RPMI7951 (cell line): ENCODE data around the gene PPP1R11. TPM values are rescaled to one million over a fixed set of nuclear protein-coding genes. Genes with fewer than 3 reads are reported as not detected.
"Not testable (repeated sequence)": the region's sequence is repeated elsewhere in the genome, so short reads cannot be mapped to it uniquely, and the experiment has no call there.

Experiments
- DNase-seq: peaks from one replicate; pipeline ENCODE4 v3.0.0-alpha.2; 2012; ENCODE audit warnings: low read depth
- total RNA-seq: library from RNA; depleted of rRNA; stranded (reverse); fragments of >200 nt; shearing (Covaris generic); gene quantifications from 2 replicates; pipeline ENCODE4 v1.2.3, GENCODE V29; 2014

The PPP1R11 gene
- total RNA-seq, 1 experiment from 2014 or later = 65.7 TPM

- no peak for DNase-seq
Measured at GRCh38 chr6:30097902-30098768, 31.1 kb downstream of the PPP1R11 start.

- DNase-seq = no peak
Measured at GRCh38 chr6:30100154-30100553, 33.2 kb downstream of the PPP1R11 start.

DNA sequence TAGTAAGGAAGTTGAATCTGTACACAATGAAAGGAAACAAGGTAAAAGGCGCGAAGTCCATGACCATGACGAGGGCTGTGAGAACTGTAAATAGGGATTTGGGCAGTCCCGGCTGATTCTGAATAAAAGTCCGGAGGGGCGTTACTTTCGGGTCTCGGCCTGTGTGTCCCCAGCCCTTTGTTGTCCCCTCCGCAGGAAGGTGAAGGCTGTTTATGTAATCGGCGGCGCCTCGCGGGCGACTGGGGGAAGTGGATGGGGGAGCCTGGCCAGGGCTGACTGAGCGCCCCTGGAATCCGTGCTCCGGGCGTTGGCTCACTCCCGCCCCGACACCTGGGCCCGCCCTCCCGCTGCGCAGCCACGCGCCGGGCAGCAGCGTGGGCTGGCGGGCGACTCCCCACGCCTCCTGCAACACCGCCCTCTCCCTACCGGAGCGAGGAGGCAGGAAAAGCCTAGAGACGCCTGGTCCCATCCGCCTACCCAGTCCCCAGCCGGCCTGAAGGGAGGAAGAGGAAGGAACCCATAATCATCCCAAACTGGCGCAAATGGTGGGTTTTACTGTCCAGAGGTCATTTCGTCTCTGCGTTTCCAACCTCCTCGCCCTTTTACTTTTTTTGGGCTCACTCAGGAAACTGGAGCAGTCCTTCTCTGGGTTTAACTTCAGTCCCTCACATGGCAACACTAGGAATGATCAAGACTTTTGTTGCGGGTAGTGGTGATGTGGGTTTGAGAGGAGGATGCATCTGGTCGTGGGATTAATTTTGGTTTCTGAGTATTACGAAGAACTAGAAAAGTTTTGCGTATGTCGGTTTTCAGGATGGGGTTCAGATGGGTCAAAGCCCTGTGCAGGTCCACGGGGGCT is 33.8 kb downstream of the PPP1R11 start:
- peak; percentile 36 for DNase-seq

DNA sequence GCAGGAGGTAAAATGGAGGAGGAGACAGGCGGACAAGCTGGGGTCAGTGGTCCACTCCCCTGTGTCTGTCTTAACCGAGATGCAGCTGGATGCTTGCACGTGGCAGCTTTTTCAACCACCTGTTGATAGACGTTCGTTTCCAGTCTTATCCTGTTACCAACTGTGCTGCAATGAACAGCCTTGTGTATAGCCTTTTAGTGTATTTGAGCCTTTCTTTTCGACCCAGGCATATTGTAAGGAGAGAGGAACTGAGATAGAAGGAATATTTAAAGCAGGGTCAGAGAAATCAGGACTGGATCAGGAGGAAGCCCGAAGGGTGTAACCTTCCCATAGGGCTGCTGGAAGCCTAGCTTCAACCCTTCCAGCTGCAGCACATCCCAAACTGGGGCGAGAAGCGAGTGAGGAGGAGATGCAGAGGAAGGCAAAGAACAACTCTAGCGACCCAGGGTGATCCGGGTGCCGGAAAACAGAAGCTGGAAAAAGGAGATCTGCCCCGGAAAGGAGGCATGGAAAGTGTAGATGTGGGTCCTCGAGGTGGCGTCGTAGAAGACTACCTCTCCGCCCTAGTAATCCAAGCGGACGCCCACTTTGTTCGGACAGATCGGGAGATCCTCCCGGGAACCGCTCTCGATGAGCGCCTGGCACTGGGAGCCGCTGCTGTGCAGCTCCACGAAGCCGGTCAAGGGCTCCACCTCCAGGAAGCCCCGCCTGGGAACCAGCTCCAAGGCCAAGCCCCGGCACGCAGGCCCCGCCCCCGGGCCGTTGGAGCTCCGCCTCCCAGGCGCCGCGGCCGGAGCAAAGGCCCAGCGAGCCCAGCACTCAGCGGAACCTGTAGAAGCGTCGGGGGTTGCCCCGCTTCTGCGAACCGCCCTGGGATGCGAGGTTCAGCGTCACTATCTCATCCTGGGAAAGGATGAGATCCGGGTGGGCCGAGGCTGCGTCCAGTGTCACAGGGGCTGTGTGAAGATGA is 34.7 kb downstream of the PPP1R11 start:
- DNase-seq = peak; percentile 89

DNA sequence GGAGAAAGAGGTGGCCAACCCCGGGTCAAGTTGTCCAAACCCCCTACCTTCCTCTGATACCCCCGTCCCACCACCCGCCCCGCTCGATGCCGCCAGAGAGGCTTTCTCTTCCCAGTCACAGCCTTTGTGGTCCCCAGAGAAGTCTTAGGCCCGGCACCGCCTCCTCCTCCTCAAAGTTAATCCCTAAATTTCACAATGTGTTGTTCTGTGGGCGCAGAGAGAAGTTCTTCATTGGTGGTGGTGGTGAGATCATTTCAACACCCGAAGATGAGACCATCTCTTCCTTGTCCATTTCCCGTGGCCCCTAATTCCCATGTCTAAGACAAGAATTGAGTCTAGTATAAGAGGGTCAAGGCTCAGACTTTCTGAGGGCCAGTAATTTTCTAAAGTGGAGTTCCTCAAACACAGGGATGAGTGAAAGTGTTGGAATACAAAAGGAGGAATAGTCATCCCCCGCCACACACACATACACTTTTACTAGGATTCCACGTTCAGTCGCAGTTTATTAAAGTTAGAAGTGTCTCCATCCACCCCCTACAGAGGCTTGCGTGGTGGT is 35.5 kb downstream of the PPP1R11 start:
- no peak for DNase-seq

- DNase-seq = peak; percentile 86
Measured at GRCh38 chr6:30102970-30103871, 36.2 kb downstream of the PPP1R11 start.

- DNase-seq = no peak
Measured at GRCh38 chr6:30103872-30104179, 36.8 kb downstream of the PPP1R11 start.

DNA sequence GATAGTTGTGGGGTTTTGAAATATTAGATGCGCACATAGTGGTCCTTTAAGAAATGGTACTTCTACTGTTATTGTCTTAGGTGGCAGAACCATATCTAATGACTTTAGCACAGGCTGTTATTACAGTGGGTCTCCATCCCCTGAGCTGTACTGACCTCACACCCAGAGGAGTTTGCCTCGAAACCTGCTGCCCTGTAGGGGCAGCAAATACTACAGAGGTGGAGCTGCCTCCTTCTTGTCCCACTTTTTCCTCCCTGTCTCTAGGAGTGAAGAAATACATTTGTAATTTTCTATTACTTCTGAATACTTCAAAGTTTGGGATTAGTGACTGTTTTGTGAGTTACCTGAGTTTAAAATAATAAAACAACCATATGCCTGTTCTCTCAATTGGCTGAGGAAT is 37.7 kb downstream of the PPP1R11 start:
- no peak for DNase-seq

DNA sequence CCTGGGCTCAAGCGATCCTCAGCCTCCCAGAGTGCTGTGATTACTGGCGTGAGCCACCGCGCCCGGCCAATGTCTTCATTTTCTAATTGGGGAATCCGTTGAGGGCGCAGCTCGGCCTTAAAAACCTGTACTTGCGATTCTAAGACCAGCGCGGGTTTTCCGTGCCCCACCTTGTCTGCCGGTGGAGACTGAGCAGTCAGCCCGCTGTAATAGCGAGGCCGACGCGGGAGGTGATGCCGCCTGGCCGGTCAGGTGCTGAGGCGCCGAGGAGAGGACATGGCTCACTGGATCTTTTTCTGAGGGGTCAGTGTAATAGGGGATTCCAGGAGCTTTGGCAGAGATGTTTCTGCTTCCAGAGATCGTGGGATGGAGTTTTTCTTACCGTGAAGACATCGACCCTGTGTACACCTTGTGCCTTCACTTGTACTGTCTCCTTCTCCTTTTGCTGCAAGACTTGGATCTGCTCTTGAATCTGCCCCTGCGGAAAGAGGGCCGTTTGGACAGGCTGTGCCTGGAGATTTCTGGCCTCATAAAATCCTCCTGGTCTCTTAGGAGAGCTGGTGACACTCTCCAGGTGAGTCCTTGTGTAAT is 44.4 kb downstream of the PPP1R11 start:
- DNase-seq = no peak

DNA sequence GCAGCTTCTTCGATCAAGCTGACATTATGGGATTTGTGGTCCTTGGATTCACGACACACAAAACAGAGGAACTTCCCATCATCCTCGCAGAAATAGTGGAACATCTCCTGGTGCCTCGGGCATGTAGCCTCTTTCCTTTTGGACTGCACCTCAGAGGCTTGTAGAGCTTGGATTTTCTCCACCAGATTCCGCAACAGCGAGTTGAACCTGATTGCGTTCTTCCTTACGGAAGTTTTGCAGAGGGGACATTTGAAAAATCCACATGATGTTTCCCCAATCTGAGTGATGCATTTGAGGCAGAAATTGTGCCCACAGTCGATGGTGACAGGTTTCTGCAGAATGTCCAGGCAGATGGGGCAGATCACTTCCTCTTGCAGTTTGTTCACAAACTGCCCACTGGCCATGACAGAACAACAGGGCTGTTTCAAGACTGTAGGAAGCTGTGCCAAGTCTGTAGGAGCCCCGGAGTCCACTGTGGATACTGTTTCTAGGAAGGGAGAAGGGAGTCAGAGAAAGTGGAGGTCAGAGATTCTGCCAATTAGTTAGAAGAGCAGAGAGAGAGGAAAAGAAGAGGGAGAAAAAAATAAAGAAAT is 45.5 kb downstream of the PPP1R11 start:
- no peak for DNase-seq

DNA sequence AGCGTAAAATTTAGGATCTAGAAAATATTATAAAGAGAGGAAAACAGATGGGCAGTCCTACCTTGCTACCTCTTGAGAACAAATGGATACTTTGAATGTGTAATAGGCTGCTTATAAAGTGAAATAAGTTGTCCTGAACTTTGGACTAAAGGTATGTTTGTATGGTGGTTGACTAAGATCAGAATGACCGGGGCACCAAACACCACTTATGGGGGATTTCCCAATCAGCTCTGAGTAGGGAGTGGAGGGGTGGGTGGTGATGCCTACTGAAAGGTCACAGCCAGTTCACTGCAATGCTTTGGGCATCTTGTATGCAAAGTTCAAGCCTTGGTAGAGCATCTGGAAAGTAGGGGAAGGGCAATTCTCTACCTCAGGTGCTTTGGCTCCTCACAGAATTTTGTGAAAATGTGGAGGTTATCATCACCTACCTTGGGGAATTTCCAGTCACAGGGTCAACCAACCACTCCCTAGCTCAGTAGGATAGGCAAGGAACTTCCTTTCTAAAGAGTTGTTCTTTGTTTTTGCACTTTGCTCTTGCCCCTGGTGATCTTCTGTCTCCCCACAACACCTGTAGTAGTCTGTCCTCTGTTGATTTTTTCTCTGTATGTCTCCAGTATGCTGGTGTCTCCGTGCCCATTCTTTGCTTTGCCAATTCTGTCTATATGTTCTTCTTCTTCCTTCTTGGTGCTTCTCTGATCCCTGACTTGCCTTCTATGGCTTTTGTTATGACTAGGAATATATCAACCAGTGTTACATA is 46.2 kb downstream of the PPP1R11 start, which contains the start of gene TRIM31:
TRIM31 (minus strand) TSS at position 88 of the 757 bp plus-strand sequence. CDS start 285 bp downstream, outside the sequence.
- DNase-seq = no peak

DNA sequence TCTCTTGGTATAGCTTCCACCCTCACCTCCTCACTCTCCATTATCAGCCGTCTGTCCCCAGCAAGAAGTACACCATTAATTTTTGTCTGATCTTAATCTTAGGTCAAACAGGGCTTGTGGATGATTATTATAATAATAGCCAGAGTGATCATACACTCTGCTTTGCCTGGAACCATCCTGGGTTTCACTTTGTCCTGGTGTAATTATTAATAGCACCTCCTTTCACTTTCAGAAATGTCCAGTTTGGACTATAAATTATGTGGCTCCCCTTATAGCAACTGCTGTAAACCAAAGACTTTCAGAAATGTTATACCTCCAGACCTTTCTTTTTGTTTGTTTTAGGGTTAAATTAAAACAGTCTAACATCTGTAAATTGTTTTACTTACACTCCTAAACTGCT is 46.8 kb downstream of the PPP1R11 start:
- DNase-seq = no peak

DNA sequence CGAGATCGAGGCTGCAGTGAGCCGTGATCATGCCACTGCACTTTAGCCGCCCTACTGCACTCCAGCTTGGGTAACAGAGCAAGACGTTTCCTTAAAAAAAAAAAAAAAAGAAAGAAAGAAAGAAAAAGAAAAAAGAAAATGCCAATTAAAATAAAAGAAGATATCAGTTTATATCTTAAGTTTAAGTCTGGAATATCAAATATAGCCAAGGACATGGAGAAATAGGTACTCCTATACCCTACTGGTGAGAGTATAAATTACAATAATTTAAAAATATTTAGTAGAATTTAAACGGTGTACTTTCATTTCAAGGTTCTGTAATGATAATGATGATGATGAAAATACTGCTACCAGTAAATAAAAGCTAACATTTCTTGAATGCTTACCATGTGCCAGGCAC is 49.7 kb downstream of the PPP1R11 start:
- no peak for DNase-seq

- DNase-seq = not testable (repeated sequence)
Measured at GRCh38 chr6:30118691-30119090, 51.7 kb downstream of the PPP1R11 start.
